ENCODE data around the gene TTLL9. TPM values are rescaled to one million over a fixed set of nuclear protein-coding genes. Genes with fewer than 3 reads are reported as not detected.

TTLL9 gene
- total and polyA plus RNA-seq, 2 of the 13 experiments (the other 11 are each of a cell fraction or from before 2014, with no cell fraction given) = not detected

- 0 out of 2 replicates have a peak, but pooled peaks have one; percentile 29 for TF ChIP-seq ZNF609 (CRISPR knock-in tag; IDR thresholded peaks at IDR 0.05; ENCODE audit: borderline replicate concordance)
- TF ChIP-seq AHDC1 (CRISPR knock-in tag; IDR thresholded peaks at IDR 0.05; ENCODE audit: borderline replicate concordance) = no peak
- no peak for TF ChIP-seq ZBTB44 (CRISPR knock-in tag; IDR thresholded peaks at IDR 0.05)
- TF ChIP-seq SMAD3 (CRISPR knock-in tag; IDR thresholded peaks at IDR 0.05) = no peak
- TF ChIP-seq ZNF670 (CRISPR knock-in tag; IDR thresholded peaks at IDR 0.05; ENCODE audit: borderline replicate concordance) = 0 out of 2 replicates have a peak, but pooled peaks have one; percentile 22
- 0 out of 2 replicates have a peak, but pooled peaks have one; percentile 59 for TF ChIP-seq DR1 (CRISPR knock-in tag; IDR thresholded peaks at IDR 0.05)
- TF ChIP-seq ZNF782 (CRISPR knock-in tag; IDR thresholded peaks at IDR 0.05; ENCODE audit: borderline replicate concordance) = peak; percentile 57; the same call in 1 of the 2 replicates
- TF ChIP-seq ZZZ3 (CRISPR knock-in tag; IDR thresholded peaks at IDR 0.05; ENCODE audit: borderline replicate concordance) = 0 out of 2 replicates have a peak, but pooled peaks have one; percentile 31
- TF ChIP-seq, protein P1, sequence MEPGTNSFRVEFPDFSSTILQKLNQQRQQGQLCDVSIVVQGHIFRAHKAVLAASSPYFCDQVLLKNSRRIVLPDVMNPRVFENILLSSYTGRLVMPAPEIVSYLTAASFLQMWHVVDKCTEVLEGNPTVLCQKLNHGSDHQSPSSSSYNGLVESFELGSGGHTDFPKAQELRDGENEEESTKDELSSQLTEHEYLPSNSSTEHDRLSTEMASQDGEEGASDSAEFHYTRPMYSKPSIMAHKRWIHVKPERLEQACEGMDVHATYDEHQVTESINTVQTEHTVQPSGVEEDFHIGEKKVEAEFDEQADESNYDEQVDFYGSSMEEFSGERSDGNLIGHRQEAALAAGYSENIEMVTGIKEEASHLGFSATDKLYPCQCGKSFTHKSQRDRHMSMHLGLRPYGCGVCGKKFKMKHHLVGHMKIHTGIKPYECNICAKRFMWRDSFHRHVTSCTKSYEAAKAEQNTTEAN (CRISPR knock-in tag; conservative IDR thresholded peaks at IDR 0.05) = no peak
- TF ChIP-seq AGO1 (IDR thresholded peaks at IDR 0.05; ENCODE audit: low read depth, low read length, poor library complexity, severe bottlenecking) = peak; percentile 43
- TF ChIP-seq, protein P2, sequence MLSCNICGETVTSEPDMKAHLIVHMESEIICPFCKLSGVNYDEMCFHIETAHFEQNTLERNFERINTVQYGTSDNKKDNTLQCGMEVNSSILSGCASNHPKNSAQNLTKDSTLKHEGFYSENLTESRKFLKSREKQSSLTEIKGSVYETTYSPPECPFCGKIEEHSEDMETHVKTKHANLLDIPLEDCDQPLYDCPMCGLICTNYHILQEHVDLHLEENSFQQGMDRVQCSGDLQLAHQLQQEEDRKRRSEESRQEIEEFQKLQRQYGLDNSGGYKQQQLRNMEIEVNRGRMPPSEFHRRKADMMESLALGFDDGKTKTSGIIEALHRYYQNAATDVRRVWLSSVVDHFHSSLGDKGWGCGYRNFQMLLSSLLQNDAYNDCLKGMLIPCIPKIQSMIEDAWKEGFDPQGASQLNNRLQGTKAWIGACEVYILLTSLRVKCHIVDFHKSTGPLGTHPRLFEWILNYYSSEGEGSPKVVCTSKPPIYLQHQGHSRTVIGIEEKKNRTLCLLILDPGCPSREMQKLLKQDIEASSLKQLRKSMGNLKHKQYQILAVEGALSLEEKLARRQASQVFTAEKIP (CRISPR knock-in tag; IDR thresholded peaks at IDR 0.05; ENCODE audit: borderline replicate concordance) = no peak
- TF ChIP-seq ZNF383 (CRISPR knock-in tag; IDR thresholded peaks at IDR 0.05; ENCODE audit: borderline replicate concordance) = 0 out of 2 replicates have a peak, but pooled peaks have one; percentile 45
- 0 out of 2 replicates have a peak, but pooled peaks have one; percentile 8 for TF ChIP-seq ZBTB38 (CRISPR knock-in tag; IDR thresholded peaks at IDR 0.05)
These were observed 9.4 kb upstream of the TTLL9 start (continued) for GRCh38 chr20:31861135-31861384.

Measured in HepG2 (cell line).